PC-9 (cell line): ENCODE data around the gene SAP130. TPM values are rescaled to one million over a fixed set of nuclear protein-coding genes. Genes with fewer than 3 reads are reported as not detected.
A peak's percentile ranks its signal among the peaks of the same experiment; 100 is the strongest.

Experiments
- BruUV-seq: library from RNA; stranded (reverse); fragments of 400-500 nt; replicated peaks from 2 replicates; lab custom pipeline; 2021; lab: Mats Ljungman, UMichigan
- CTCF ChIA-PET: fragments of 300-600 bp; sonication (Branson Sonifier 250); formaldehyde crosslinking; loops from one replicate; lab custom pipeline; 2022; ENCODE audit warnings: antibody characterized with exemption; lab: Charles Lee
- POLR2A ChIA-PET: fragments of 300-600 bp; sonication (Branson Sonifier 250); formaldehyde crosslinking; loops from one replicate; lab custom pipeline; 2022; ENCODE audit warnings: antibody characterized with exemption; ENCODE audit not compliant: unreplicated experiment; lab: Charles Lee
- DNase-seq, 2 experiments: peaks; one replicate each; pipeline versions ENCODE4 v3.0.0 to v3.0.0-alpha.2; 2015 to 2022; ENCODE audit warnings: mixed read lengths in 1 of 2
- H2AFZ ChIP-seq: fragments of 200-600 bp; sonication (generic); 2 replicates; pipeline ENCODE4 v1.8.1; 2017; ENCODE audit warnings: antibody characterized with exemption
- H3F3A ChIP-seq: fragments of 200-600 bp; sonication (generic); 2 replicates; pipeline ENCODE4 v1.8.1; 2017; ENCODE audit warnings: antibody characterized with exemption, mild to moderate bottlenecking, low read depth; ENCODE audit not compliant: insufficient read depth
- H3K27ac ChIP-seq: fragments of 200-600 bp; sonication (generic); 2 replicates; pipeline ENCODE4 v1.6.1; 2016; ENCODE audit warnings: mixed run types
- H3K27me3 ChIP-seq: fragments of 200-600 bp; sonication (generic); 2 replicates; pipeline ENCODE4 v1.6.1; 2016; ENCODE audit warnings: low read depth, mixed run types; ENCODE audit not compliant: insufficient read depth
- H3K36me3 ChIP-seq: fragments of 200-600 bp; sonication (generic); 2 replicates; pipeline ENCODE4 v1.6.1; 2016; ENCODE audit warnings: low read depth, mixed run types
- H3K4me1 ChIP-seq: fragments of 200-600 bp; sonication (generic); replicated peaks from 2 replicates; pipeline ENCODE4 v1.6.1; 2016; ENCODE audit warnings: mixed run types; ENCODE audit not compliant: insufficient read depth
- H3K4me2 ChIP-seq: fragments of 200-600 bp; sonication (generic); 2 replicates; pipeline ENCODE4 v1.6.1; 2017; ENCODE audit warnings: mixed run types
- H3K4me3 ChIP-seq: fragments of 200-600 bp; sonication (generic); 2 replicates; pipeline ENCODE4 v1.6.1; 2016; ENCODE audit warnings: mixed run types
- H3K79me2 ChIP-seq: fragments of 200-600 bp; sonication (generic); 2 replicates; pipeline ENCODE4 v1.6.1; 2017; ENCODE audit warnings: low read depth, mixed run types
- H3K9me2 ChIP-seq: fragments of 200-600 bp; sonication (generic); 2 replicates; pipeline ENCODE4 v1.8.1; 2017; ENCODE audit warnings: mild to moderate bottlenecking; ENCODE audit not compliant: insufficient read depth
- H3K9me3 ChIP-seq: fragments of 200-600 bp; sonication (generic); 2 replicates; pipeline ENCODE4 v1.8.1; 2016; ENCODE audit warnings: low read depth; ENCODE audit not compliant: insufficient read depth
- H4K20me1 ChIP-seq: fragments of 200-600 bp; sonication (generic); 2 replicates; pipeline ENCODE4 v1.8.1; 2017; ENCODE audit not compliant: insufficient read depth
- CTCF ChIP-seq: fragments of 200-600 bp; sonication (generic); conservative IDR thresholded peaks from 2 replicates; pipeline ENCODE4 v1.6.1; 2017; ENCODE audit warnings: mixed run types, antibody characterized with exemption, mild to moderate bottlenecking, moderate library complexity
- EZH2 ChIP-seq: fragments of 200-600 bp; sonication (generic); IDR thresholded peaks from 2 replicates; pipeline ENCODE4 v1.8.0; 2017; ENCODE audit warnings: antibody characterized with exemption, low read depth
- intact Hi-C: fragments of 100-400 bp; cut with micrococcal nuclease; formaldehyde crosslinking; loops from one replicate; pipeline ENCODE4 v1.10.0; 2022; ENCODE audit not compliant: unreplicated experiment
- total RNA-seq: library from RNA; stranded (reverse); gene quantifications from 2 replicates; pipeline ENCODE4 v1.2.3, GENCODE V29; 2021

The SAP130 gene
- total RNA-seq, 1 experiment from 2014 or later = 33.9 TPM

- Histone ChIP-seq H2AFZ (no peak overlapping the region), H4K20me1 (no peaks in the 10 kb centered on the region; the same call in 1 of the 2 replicates), H3K27me3 (peaks cover 4% of the 10 kb centered on the region; the same call in 1 of the 2 replicates), H3K4me3 (no peak overlapping the region), H3K9me3 (no peaks in the 10 kb centered on the region), H3K79me2 (no peaks in the 10 kb centered on the region), H3K4me1 (peaks cover 10% of the 10 kb centered on the region), H3F3A (peaks cover 12% of the 10 kb centered on the region; the same call in 1 of the 2 replicates), H3K27ac (no peak overlapping the region), H3K4me2 (no peak overlapping the region), H3K36me3 (no peaks in the 10 kb centered on the region), H3K9me2 (no peaks in the 10 kb centered on the region)
- CTCF ChIA-PET = no interaction called here
- no peak; the same call in 1 of the 2 replicates for TF ChIP-seq CTCF
- TF ChIP-seq EZH2 = no peak
- intact Hi-C loops = no loop called here
- DNase-seq = peak; percentile 10 to 91
- POLR2A ChIA-PET = no interaction called here
- no TSS peak for BruUV-seq
Observed at GRCh38 chr2:127913808-127914457, 113.9 kb downstream of the SAP130 start.

- Histone ChIP-seq H3K4me1 (peaks cover 10% of the 10 kb centered on the region), H3K9me2 (no peaks in the 10 kb centered on the region), H3K27me3 (peaks cover 12% of the 10 kb centered on the region; the same call in 1 of the 2 replicates), H3K79me2 (no peaks in the 10 kb centered on the region), H3K4me3 (no peak overlapping the region), H3F3A (peaks cover 12% of the 10 kb centered on the region; the same call in 1 of the 2 replicates), H3K27ac (no peak overlapping the region), H3K4me2 (no peak overlapping the region), H2AFZ (no peak overlapping the region), H3K9me3 (no peaks in the 10 kb centered on the region), H4K20me1 (no peaks in the 10 kb centered on the region; the same call in 1 of the 2 replicates), H3K36me3 (no peaks in the 10 kb centered on the region)
- ChIA-PET POLR2A (no interaction called here), CTCF (no interaction called here)
- no peak for DNase-seq
- no peak for TF ChIP-seq CTCF
- TF ChIP-seq EZH2 = no peak
- intact Hi-C loops = no loop called here
- no TSS peak for BruUV-seq
Observed at GRCh38 chr2:127911737-127912136, 116.1 kb downstream of the SAP130 start.

GRCh38 chr2:127910415-127910814, 117.4 kb downstream of the SAP130 start:
- DNase-seq = no peak
- Histone ChIP-seq H2AFZ (no peak overlapping the region), H3F3A (peaks cover 8% of the 10 kb centered on the region; the same call in 1 of the 2 replicates), H3K27ac (no peak overlapping the region), H4K20me1 (no peaks in the 10 kb centered on the region; the same call in 1 of the 2 replicates), H3K36me3 (no peaks in the 10 kb centered on the region), H3K4me3 (no peak overlapping the region), H3K9me3 (no peaks in the 10 kb centered on the region), H3K4me1 (peaks cover 10% of the 10 kb centered on the region), H3K27me3 (peaks cover 24% of the 10 kb centered on the region; the same call in 1 of the 2 replicates), H3K9me2 (no peaks in the 10 kb centered on the region), H3K79me2 (no peaks in the 10 kb centered on the region), H3K4me2 (no peak overlapping the region)
- intact Hi-C loops = no loop called here
- CTCF ChIA-PET = no interaction called here
- POLR2A ChIA-PET = no interaction called here
- TF ChIP-seq CTCF = no peak
- no peak for TF ChIP-seq EZH2
- BruUV-seq = no TSS peak
